B cell (primary cell): ENCODE measurements around the gene FAR2.

Experiments
- CTCF ChIP-seq: fragments of 200-600 bp; IDR thresholded peaks from one replicate; pipeline ENCODE4 v1.8.0; 2022; ENCODE audit warnings: antibody characterized with exemption, mild to moderate bottlenecking
- EZH2 ChIP-seq: IDR thresholded peaks from 2 replicates; pipeline ENCODE4 v1.6.1; 2012; ENCODE audit warnings: borderline replicate concordance, low read depth, mild to moderate bottlenecking, moderate library complexity, low read length; ENCODE audit not compliant: insufficient read depth, poor library complexity, severe bottlenecking

GRCh38 chr12:29317556-29318363, 168.7 kb downstream of the FAR2 start:
- peak; percentile 75 for TF ChIP-seq CTCF
- TF ChIP-seq EZH2 = no peak
